Measurements from ENCODE around the gene PPFIA2.

Gene PPFIA2

DNA sequence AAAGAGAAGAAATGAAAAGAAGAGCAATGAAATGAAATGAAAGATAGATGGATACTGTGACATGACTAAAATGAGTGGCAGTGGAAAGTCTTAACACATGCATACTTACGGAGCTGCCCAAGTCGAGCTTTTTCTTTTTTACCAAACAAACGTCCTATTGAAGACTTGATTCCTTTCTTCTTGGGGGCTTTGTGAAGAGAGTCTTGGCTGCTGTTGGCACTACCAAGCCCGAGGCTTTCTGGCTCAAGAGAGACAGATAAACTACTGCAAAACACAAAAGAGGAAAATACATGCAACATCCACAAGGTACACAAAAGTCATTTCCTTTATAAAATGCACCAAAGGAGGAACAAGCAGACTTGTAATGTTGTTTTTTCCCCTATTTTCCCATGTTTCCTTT is 420.1 kb downstream of the PPFIA2 start:
- H3K27me3 Mint-ChIP-seq (ENCODE audit: low read depth, poor library complexity) = no peaks in the 10 kb centered on the region
- H3K27ac Mint-ChIP-seq = no peak overlapping the region
- no peak for DNase-seq
- H3K4me1 Mint-ChIP-seq = no peaks in the 10 kb centered on the region
- no peak overlapping the region for H3K4me3 Mint-ChIP-seq
- H3K36me3 Mint-ChIP-seq (ENCODE audit: low read depth) = no peaks in the 10 kb centered on the region
- TF ChIP-seq, protein P1, sequence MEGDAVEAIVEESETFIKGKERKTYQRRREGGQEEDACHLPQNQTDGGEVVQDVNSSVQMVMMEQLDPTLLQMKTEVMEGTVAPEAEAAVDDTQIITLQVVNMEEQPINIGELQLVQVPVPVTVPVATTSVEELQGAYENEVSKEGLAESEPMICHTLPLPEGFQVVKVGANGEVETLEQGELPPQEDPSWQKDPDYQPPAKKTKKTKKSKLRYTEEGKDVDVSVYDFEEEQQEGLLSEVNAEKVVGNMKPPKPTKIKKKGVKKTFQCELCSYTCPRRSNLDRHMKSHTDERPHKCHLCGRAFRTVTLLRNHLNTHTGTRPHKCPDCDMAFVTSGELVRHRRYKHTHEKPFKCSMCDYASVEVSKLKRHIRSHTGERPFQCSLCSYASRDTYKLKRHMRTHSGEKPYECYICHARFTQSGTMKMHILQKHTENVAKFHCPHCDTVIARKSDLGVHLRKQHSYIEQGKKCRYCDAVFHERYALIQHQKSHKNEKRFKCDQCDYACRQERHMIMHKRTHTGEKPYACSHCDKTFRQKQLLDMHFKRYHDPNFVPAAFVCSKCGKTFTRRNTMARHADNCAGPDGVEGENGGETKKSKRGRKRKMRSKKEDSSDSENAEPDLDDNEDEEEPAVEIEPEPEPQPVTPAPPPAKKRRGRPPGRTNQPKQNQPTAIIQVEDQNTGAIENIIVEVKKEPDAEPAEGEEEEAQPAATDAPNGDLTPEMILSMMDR (IDR thresholded peaks at IDR 0.05) = no peak
- no peaks in the 10 kb centered on the region for H3K9me3 Mint-ChIP-seq

DNA sequence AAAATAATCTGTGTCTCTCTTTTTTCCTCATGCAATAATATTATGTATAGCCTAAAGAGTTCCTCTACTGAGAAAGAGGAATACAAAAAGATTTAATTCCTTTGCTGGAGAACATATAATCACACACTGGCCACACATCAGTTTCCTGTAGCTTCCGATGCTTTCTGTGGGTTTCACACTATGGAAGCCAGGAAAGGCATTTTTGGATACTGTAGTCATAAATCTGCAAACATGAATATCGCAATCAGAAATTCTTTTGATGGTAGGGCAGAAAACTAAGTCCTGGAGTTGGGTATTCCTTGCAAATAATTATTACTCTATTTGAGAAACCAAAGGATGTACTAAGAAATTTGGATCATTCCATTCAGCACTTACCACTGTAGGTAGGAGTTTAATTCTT is 421.3 kb downstream of the PPFIA2 start:
- Mint-ChIP-seq H3K36me3 (ENCODE audit: low read depth) (no peaks in the 10 kb centered on the region), H3K4me3 (no peak overlapping the region), H3K27ac (no peak overlapping the region), H3K9me3 (no peaks in the 10 kb centered on the region), H3K4me1 (no peaks in the 10 kb centered on the region), H3K27me3 (ENCODE audit: low read depth, poor library complexity) (no peaks in the 10 kb centered on the region)
- TF ChIP-seq, protein P1 (IDR thresholded peaks at IDR 0.05) = no peak
- DNase-seq = no peak

DNA sequence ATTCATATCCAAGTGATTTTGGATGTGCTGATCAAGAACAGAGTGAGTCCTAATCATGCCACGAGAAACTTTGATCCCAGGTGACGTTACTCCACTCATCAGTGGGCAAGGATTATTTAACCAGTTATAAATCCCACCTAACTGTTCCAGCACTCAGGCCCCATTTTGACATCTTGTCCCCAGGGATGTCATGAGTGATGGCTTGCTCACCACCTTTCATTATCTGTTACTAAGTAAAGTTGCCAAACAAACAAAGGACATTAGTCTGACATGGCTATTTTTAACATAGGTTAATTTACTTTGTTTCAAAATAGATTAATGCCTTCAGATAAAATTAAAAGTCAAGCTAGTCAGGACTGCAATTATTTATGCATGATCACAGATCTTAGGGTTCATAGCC is 425.3 kb downstream of the PPFIA2 start:
- Mint-ChIP-seq H3K36me3 (ENCODE audit: low read depth) (no peaks in the 10 kb centered on the region), H3K9me3 (no peaks in the 10 kb centered on the region), H3K4me1 (no peaks in the 10 kb centered on the region), H3K4me3 (no peak overlapping the region), H3K27me3 (ENCODE audit: low read depth, poor library complexity) (no peaks in the 10 kb centered on the region), H3K27ac (no peak overlapping the region)
- TF ChIP-seq, protein P1 (IDR thresholded peaks at IDR 0.05) = no peak
- DNase-seq = no peak

DNA sequence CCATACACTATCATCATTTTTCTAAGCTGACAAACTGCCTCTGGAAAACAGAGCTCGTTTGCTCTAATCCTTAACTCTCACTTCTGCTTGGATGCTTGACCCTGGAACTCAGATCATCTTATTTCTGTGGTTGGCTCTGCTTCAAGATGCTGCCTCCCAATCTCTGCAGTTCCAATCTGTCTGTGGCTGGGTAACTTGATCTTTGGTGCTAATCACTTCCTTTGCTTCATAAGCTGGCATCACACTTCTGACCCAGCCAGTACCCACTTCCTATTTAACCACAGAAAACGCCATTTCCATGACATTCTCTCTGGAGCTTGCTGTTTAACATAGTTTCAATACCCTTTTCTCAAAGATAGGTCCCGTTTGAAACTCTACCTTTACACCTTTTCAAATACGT is 427.1 kb downstream of the PPFIA2 start:
- TF ChIP-seq, protein P1 (IDR thresholded peaks at IDR 0.05) = no peak
- no peaks in the 10 kb centered on the region for H3K36me3 Mint-ChIP-seq (ENCODE audit: low read depth)
- no peak overlapping the region for H3K4me3 Mint-ChIP-seq
- no peaks in the 10 kb centered on the region for H3K27me3 Mint-ChIP-seq (ENCODE audit: low read depth, poor library complexity)
- no peak for DNase-seq
- no peaks in the 10 kb centered on the region for H3K4me1 Mint-ChIP-seq
- H3K9me3 Mint-ChIP-seq = no peaks in the 10 kb centered on the region
- H3K27ac Mint-ChIP-seq = no peak overlapping the region

DNA sequence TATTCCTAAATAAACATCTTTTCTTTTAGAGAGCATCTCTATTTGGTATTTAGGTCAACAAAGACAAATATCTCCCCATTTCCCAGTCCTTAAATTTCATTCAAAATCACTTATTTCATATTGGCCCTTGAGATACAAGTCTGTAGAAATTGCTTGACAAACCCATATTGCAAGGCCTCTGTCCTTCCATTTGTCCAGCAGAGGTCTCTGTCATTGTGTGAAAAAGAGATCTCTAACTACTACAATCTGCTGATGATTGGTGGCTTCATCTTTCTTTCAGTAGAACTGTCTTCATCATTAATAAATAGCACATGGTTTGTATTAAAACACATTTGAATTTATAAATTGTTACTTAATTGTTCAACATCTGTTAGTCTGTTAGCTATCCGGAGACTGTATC is 428.7 kb downstream of the PPFIA2 start:
- TF ChIP-seq, protein P1 (IDR thresholded peaks at IDR 0.05) = no peak
- H3K4me3 Mint-ChIP-seq = no peak overlapping the region
- H3K9me3 Mint-ChIP-seq = no peaks in the 10 kb centered on the region
- no peaks in the 10 kb centered on the region for H3K36me3 Mint-ChIP-seq (ENCODE audit: low read depth)
- no peak overlapping the region for H3K27ac Mint-ChIP-seq
- no peaks in the 10 kb centered on the region for H3K27me3 Mint-ChIP-seq (ENCODE audit: low read depth, poor library complexity)
- no peak for DNase-seq
- no peaks in the 10 kb centered on the region for H3K4me1 Mint-ChIP-seq

DNA sequence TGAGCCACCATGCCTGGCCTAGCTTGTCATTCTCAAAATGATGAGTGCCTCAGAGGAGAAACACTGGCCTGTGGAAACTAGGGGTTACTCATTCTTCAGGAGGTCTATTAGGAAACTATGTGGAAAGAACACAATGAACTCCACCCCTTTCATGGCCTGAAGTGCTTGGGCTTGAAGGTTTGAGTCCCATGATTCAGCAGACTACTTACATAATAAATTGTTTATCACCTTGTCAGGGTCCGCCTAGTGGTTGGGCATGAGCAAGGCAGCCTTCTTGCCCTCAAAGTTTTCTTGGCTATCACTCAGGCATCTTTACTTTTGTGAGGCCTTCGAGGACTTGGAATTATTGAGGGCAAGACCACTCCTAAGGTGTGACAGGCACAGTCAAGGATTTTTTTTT is 430.1 kb downstream of the PPFIA2 start:
- no peak overlapping the region for H3K4me3 Mint-ChIP-seq
- no peaks in the 10 kb centered on the region for H3K4me1 Mint-ChIP-seq
- peak; percentile 11 for DNase-seq
- TF ChIP-seq, protein P1 (IDR thresholded peaks at IDR 0.05) = peak; percentile 47
- no peak overlapping the region for H3K27ac Mint-ChIP-seq
- no peaks in the 10 kb centered on the region for H3K36me3 Mint-ChIP-seq (ENCODE audit: low read depth)
- H3K27me3 Mint-ChIP-seq (ENCODE audit: low read depth, poor library complexity) = no peaks in the 10 kb centered on the region
- no peaks in the 10 kb centered on the region for H3K9me3 Mint-ChIP-seq

Data from nephron progenitor cell (in vitro differentiated cells).